A549 (cell line): ENCODE measurements around the gene MYBPC2.

ENCODE experiments used
- CHD2 ChIP-seq: fragments of 150-350 bp; IDR thresholded peaks from 2 replicates; pipeline ENCODE4 v1.6.1; 2014; ENCODE audit warnings: low read length; ENCODE audit not compliant: partially characterized antibody
- CTCF ChIP-seq: fragments of >200 bp; sonication (Bioruptor Twin); formaldehyde crosslinking; IDR thresholded peaks from 3 replicates; pipeline ENCODE4 v1.5.1; 2016
- JUN ChIP-seq, 2 experiments: fragments of >200 bp; sonication (Bioruptor Twin); formaldehyde crosslinking; IDR thresholded peaks; 2 replicates in 1 of 2; 3 replicates in 1 of 2; pipeline ENCODE4 v1.6.1; 2016 to 2017
- JUNB ChIP-seq: fragments of >200 bp; sonication (Bioruptor Twin); formaldehyde crosslinking; IDR thresholded peaks from 2 replicates; pipeline ENCODE4 v1.6.1; 2016
- KDM5A ChIP-seq: fragments of 200-600 bp; sonication (generic); IDR thresholded peaks from 2 replicates; pipeline ENCODE4 v1.6.1; 2016; ENCODE audit warnings: antibody characterized with exemption, mild to moderate bottlenecking
- NFE2L2 ChIP-seq: fragments of 150-350 bp; conservative IDR thresholded peaks from 2 replicates; pipeline ENCODE4 v1.6.1; 2014; ENCODE audit warnings: low read length
- NR3C1 ChIP-seq: fragments of >200 bp; sonication (Bioruptor Twin); formaldehyde crosslinking; IDR thresholded peaks from 3 replicates; pipeline ENCODE4 v1.6.1; 2017
- POLR2A ChIP-seq: IDR thresholded peaks from 2 replicates; pipeline ENCODE4 v1.6.1; 2012; ENCODE audit warnings: mild to moderate bottlenecking, low read length
- RAD21 ChIP-seq, 2 experiments: fragments of >200 bp in 1 of 2; sonication (Bioruptor Twin) in 1 of 2; formaldehyde crosslinking in 1 of 2; IDR thresholded peaks in 1 of 2; conservative IDR thresholded peaks in 1 of 2; 2 replicates in 1 of 2; 3 replicates in 1 of 2; pipeline ENCODE4 v1.6.1; 2012 to 2018; ENCODE audit warnings: inconsistent platforms in 1 of 2
- SREBF2 ChIP-seq: fragments of 450-650 bp; IDR thresholded peaks from 2 replicates; pipeline ENCODE4 v1.6.1; 2014; ENCODE audit warnings: mild to moderate bottlenecking, moderate library complexity
- USF2 ChIP-seq: fragments of 450-650 bp; IDR thresholded peaks from 2 replicates; pipeline ENCODE4 v1.6.1; 2014; ENCODE audit warnings: antibody characterized with exemption

GRCh38 chr19:50455992-50456391, 23.3 kb downstream of the MYBPC2 start:
- TF ChIP-seq CTCF, result no peak
- TF ChIP-seq KDM5A, result no peak
- TF ChIP-seq SREBF2, result no peak
- no peak for TF ChIP-seq CHD2
- no peak for TF ChIP-seq JUN (IDR thresholded peaks at IDR 0.05)
- TF ChIP-seq RAD21 (conservative IDR thresholded peaks at IDR 0.05 in 1 of 2, IDR thresholded peaks at IDR 0.05 in 1 of 2), result no peak
- TF ChIP-seq NR3C1, result no peak
- no peak for TF ChIP-seq NFE2L2
- no peak for TF ChIP-seq POLR2A
- TF ChIP-seq USF2, result no peak
- TF ChIP-seq JUNB, result no peak
